Ascending aorta (tissue), 2 donors: Measurements from ENCODE around the gene PACSIN3. TPM values are rescaled to one million over a fixed set of nuclear protein-coding genes. Genes with fewer than 3 reads are reported as not detected.

Source experiments
- DNase-seq, 2 donors: peaks; one replicate each; pipeline ENCODE4 v3.0.0-alpha.2; 2019; ENCODE audit warnings: low spot score in 2 of 2
- H3K27ac ChIP-seq, 2 donors: fragments of 200-600 bp; sonication (generic); one replicate each; pipeline ENCODE4 v1.5.1; 2016 to 2017; ENCODE audit warnings: mild to moderate bottlenecking in 1 of 2
- H3K27me3 ChIP-seq: fragments of 200-600 bp; sonication (generic); one replicate; pipeline ENCODE4 v1.5.1; 2017
- H3K36me3 ChIP-seq, 2 donors: fragments of 200-600 bp; sonication (generic); one replicate each; pipeline ENCODE4 v1.5.1; 2016
- H3K4me1 ChIP-seq, 2 donors: fragments of 200-600 bp; sonication (generic); one replicate each; pipeline ENCODE4 v1.5.1; 2016 to 2017; ENCODE audit warnings: mild to moderate bottlenecking in 1 of 2
- H3K4me3 ChIP-seq, 2 donors: fragments of 200-600 bp; sonication (generic); one replicate each; pipeline ENCODE4 v1.5.1; 2016 to 2017; ENCODE audit warnings: mild to moderate bottlenecking in 1 of 2
- H3K9me3 ChIP-seq, 2 donors: fragments of 200-600 bp; sonication (generic); one replicate each; pipeline ENCODE4 v1.5.1; 2016
- intact Hi-C: fragments of 100-400 bp; cut with DNase I; formaldehyde crosslinking; loops from one replicate; pipeline ENCODE4 v1.15.1; 2023
- total RNA-seq: library from RNA; depleted of rRNA; stranded (reverse); fragments of >200 nt; gene quantifications from one replicate; pipeline ENCODE4 v1.1.0, GENCODE V29; 2016
- TF ChIP-seq, protein P1 (sequence below), 3 experiments: fragments of 200-600 bp in 2 of 3; fragments of 450-650 bp in 1 of 3; sonication (generic) in 2 of 3; IDR thresholded peaks; one replicate each; pipeline ENCODE4 v1.5.1; 2016 to 2019; ENCODE audit warnings: antibody characterized with exemption in 3 of 3, mild to moderate bottlenecking in 1 of 3, moderate library complexity in 1 of 3

The PACSIN3 gene
- total RNA-seq, 1 donor from 2014 or later: 32.7 TPM

DNA sequence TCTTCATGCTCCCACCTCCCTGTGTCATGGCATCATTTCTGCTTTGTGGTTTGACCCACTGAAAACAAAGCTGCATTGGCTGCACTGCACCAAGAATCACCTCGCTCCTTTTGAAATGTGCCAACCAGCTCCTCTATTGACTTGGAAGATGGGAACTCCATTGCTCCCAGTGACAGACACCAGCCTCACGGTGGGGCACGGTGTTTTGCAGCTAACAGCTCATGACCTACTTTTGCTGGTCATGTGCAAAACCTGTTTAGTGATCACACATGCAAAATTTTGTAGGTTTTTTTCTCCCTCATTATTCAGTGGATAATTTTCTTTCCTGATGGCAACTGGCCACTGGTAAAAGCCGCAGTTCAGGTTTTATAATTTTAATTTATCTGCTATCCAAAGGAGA lies 46.4 kb downstream of the PACSIN3 start:
- Histone ChIP-seq H3K27ac (no peak overlapping the region), H3K36me3 (peaks cover 0 to 5% of the 10 kb centered on the region in 2 donors), H3K4me1 (no peaks in the 10 kb centered on the region), H3K9me3 (no peaks in the 10 kb centered on the region), H3K4me3 (no peak overlapping the region), H3K27me3 (no peaks in the 10 kb centered on the region)
- intact Hi-C loops: no loop called here
- TF ChIP-seq, protein P1, sequence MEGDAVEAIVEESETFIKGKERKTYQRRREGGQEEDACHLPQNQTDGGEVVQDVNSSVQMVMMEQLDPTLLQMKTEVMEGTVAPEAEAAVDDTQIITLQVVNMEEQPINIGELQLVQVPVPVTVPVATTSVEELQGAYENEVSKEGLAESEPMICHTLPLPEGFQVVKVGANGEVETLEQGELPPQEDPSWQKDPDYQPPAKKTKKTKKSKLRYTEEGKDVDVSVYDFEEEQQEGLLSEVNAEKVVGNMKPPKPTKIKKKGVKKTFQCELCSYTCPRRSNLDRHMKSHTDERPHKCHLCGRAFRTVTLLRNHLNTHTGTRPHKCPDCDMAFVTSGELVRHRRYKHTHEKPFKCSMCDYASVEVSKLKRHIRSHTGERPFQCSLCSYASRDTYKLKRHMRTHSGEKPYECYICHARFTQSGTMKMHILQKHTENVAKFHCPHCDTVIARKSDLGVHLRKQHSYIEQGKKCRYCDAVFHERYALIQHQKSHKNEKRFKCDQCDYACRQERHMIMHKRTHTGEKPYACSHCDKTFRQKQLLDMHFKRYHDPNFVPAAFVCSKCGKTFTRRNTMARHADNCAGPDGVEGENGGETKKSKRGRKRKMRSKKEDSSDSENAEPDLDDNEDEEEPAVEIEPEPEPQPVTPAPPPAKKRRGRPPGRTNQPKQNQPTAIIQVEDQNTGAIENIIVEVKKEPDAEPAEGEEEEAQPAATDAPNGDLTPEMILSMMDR (IDR thresholded peaks at IDR 0.05): no peak
- no peak for DNase-seq

GRCh38 chr11:47137476-47137875 lies 48.8 kb downstream of the PACSIN3 start:
- H3K27me3 ChIP-seq: no peaks in the 10 kb centered on the region
- TF ChIP-seq, protein P1 (IDR thresholded peaks at IDR 0.05): no peak
- DNase-seq: no peak
- peaks cover 0 to 5% of the 10 kb centered on the region in 2 donors for H3K36me3 ChIP-seq
- no peaks in the 10 kb centered on the region for H3K4me1 ChIP-seq
- no peak overlapping the region for H3K4me3 ChIP-seq
- no peak overlapping the region for H3K27ac ChIP-seq
- intact Hi-C loops: no loop called here
- H3K9me3 ChIP-seq: no peaks in the 10 kb centered on the region

DNA sequence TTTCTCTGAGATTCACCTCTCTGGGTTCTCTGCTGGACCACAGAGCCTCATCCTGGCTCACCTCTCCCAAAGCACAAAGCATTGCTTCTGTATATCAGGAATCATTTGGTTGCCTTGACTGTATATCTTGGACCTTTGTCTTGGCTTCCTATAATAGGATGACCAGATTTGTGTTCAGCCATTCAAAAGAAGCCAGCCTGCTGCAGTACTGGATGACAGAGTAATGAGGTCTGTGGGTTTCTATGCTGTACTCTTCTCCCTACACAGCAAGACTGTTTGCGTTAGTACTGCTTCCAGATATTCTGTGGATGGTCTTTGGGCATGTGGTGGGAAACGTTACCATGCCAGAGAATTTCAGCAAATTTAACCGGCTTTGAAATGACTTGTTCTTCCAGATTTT lies 49.3 kb downstream of the PACSIN3 start:
- Histone ChIP-seq H3K4me3 (no peak overlapping the region), H3K9me3 (no peaks in the 10 kb centered on the region), H3K27me3 (no peaks in the 10 kb centered on the region), H3K27ac (no peak overlapping the region), H3K36me3 (peaks cover 0 to 5% of the 10 kb centered on the region in 2 donors), H3K4me1 (no peaks in the 10 kb centered on the region)
- TF ChIP-seq, protein P1 (IDR thresholded peaks at IDR 0.05): no peak
- intact Hi-C loops: no loop called here
- DNase-seq: no peak

DNA sequence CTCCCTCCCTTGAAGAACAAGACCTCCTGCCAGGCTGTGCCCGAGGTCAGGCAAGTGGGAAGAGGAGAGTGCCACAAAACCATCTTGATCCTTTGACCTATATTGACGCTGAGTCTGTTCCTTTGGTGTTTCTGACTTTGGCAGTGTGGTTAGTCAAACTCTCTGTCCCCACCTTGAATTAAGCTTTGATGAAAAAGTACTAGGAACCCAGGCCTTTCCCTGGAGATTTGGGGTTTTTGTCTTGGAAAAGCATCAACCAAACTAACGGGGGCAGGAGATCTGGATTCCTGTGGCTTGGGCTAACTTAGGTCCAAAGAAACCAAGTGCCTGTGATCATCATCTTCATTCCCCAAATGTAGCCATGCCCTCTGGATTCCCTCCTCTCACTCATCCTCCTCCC lies 49.9 kb downstream of the PACSIN3 start:
- Histone ChIP-seq H3K36me3 (peaks cover 0 to 5% of the 10 kb centered on the region in 2 donors), H3K4me1 (no peaks in the 10 kb centered on the region), H3K9me3 (no peaks in the 10 kb centered on the region), H3K27me3 (no peaks in the 10 kb centered on the region), H3K27ac (no peak overlapping the region), H3K4me3 (no peak overlapping the region)
- intact Hi-C loops: no loop called here
- TF ChIP-seq, protein P1 (IDR thresholded peaks at IDR 0.05): no peak
- DNase-seq: no peak

GRCh38 chr11:47132981-47133380 lies 53.3 kb downstream of the PACSIN3 start:
- intact Hi-C loops: no loop called here
- TF ChIP-seq, protein P1 (IDR thresholded peaks at IDR 0.05): no peak
- no peaks in the 10 kb centered on the region for H3K27me3 ChIP-seq
- no peaks in the 10 kb centered on the region for H3K4me1 ChIP-seq
- H3K27ac ChIP-seq: no peak overlapping the region
- no peak overlapping the region for H3K4me3 ChIP-seq
- peaks cover 0 to 2% of the 10 kb centered on the region in 2 donors for H3K36me3 ChIP-seq
- no peak for DNase-seq
- H3K9me3 ChIP-seq: no peaks in the 10 kb centered on the region

GRCh38 chr11:47132490-47132889 lies 53.7 kb downstream of the PACSIN3 start:
- DNase-seq: no peak

More at GRCh38 chr11:47132490-47132889, 53.7 kb downstream of the PACSIN3 start:
- TF ChIP-seq, protein P1 (IDR thresholded peaks at IDR 0.05): no peak
- Histone ChIP-seq H3K27me3 (no peaks in the 10 kb centered on the region), H3K4me1 (no peaks in the 10 kb centered on the region), H3K27ac (no peak overlapping the region), H3K9me3 (no peaks in the 10 kb centered on the region), H3K4me3 (no peak overlapping the region), H3K36me3 (no peaks in the 10 kb centered on the region)
- intact Hi-C loops: no loop called here
